OCI-LY7 (cell line): ENCODE results near the gene MTMR10. TPM values are rescaled to one million over a fixed set of nuclear protein-coding genes. Genes with fewer than 3 reads are reported as not detected.

ENCODE experiments used
- BruUV-seq: library from RNA; stranded (reverse); fragments of 400-500 nt; replicated peaks from 2 replicates; lab custom pipeline; 2021; lab: Mats Ljungman, UMichigan
- CTCF ChIA-PET: fragments of 300-600 bp; sonication (Branson Sonifier 250); formaldehyde crosslinking; loops from one replicate; lab custom pipeline; 2022; ENCODE audit warnings: antibody characterized with exemption; ENCODE audit not compliant: unreplicated experiment; lab: Charles Lee
- POLR2A ChIA-PET: fragments of 300-600 bp; sonication (Branson Sonifier 250); formaldehyde crosslinking; loops from one replicate; lab custom pipeline; 2022; ENCODE audit warnings: antibody characterized with exemption; lab: Charles Lee
- DNase-seq: peaks from one replicate; pipeline ENCODE4 v3.0.0-alpha.2; 2015; ENCODE audit warnings: low spot score
- H2AFZ ChIP-seq: fragments of 200-600 bp; sonication (generic), shearing (Covaris generic); 2 replicates; pipeline ENCODE4 v1.6.1; 2014; ENCODE audit warnings: mild to moderate bottlenecking, antibody characterized with exemption, low read length, moderate library complexity
- H3K27ac ChIP-seq: fragments of 200-600 bp; sonication (generic); 2 replicates; pipeline ENCODE4 v1.5.1; 2014; ENCODE audit warnings: mixed run types, low read depth, mild to moderate bottlenecking, moderate library complexity, low read length, inconsistent platforms; ENCODE audit not compliant: poor library complexity, severe bottlenecking
- H3K36me3 ChIP-seq: fragments of 200-600 bp; sonication (generic); 2 replicates; pipeline ENCODE4 v1.6.1; 2014; ENCODE audit warnings: mild to moderate bottlenecking, antibody characterized with exemption, low read length, moderate library complexity, mixed read lengths; ENCODE audit not compliant: insufficient read depth
- H3K4me1 ChIP-seq: fragments of 200-600 bp; sonication (generic); 2 replicates; pipeline ENCODE4 v1.5.1; 2014; ENCODE audit warnings: mild to moderate bottlenecking, low read length; ENCODE audit not compliant: insufficient read depth, poor library complexity, severe bottlenecking
- H3K4me2 ChIP-seq: fragments of 200-600 bp; sonication (generic); 2 replicates; pipeline ENCODE4 v1.6.1; 2014; ENCODE audit warnings: mild to moderate bottlenecking, low read length
- H3K4me3 ChIP-seq: fragments of 200-600 bp; sonication (generic); 2 replicates; pipeline ENCODE4 v1.5.1; 2014; ENCODE audit warnings: mild to moderate bottlenecking, low read depth, low read length; ENCODE audit not compliant: poor library complexity, severe bottlenecking
- H3K79me2 ChIP-seq: fragments of 200-600 bp; sonication (generic); 2 replicates; pipeline ENCODE4 v1.6.1; 2016; ENCODE audit warnings: low read depth, mild to moderate bottlenecking, low read length, moderate library complexity, mixed read lengths; ENCODE audit not compliant: insufficient read depth
- H3K9me2 ChIP-seq: fragments of 200-600 bp; sonication (generic); 2 replicates; pipeline ENCODE4 v1.6.1; 2016; ENCODE audit warnings: mild to moderate bottlenecking, low read length, mixed read lengths; ENCODE audit not compliant: insufficient read depth
- H3K9me3 ChIP-seq: fragments of 200-600 bp; sonication (generic); 2 replicates; pipeline ENCODE4 v1.6.1; 2014; ENCODE audit warnings: mild to moderate bottlenecking, mixed run types, low read length, mixed read lengths
- H4K20me1 ChIP-seq: fragments of 200-600 bp; sonication (generic); 2 replicates; pipeline ENCODE4 v1.6.1; 2014; ENCODE audit warnings: mild to moderate bottlenecking, antibody characterized with exemption, low read length, moderate library complexity, mixed read lengths; ENCODE audit not compliant: insufficient read depth
- CTCF ChIP-seq: fragments of 200-600 bp; sonication (generic); conservative IDR thresholded peaks from 2 replicates; pipeline ENCODE4 v1.5.1; 2014; ENCODE audit warnings: mild to moderate bottlenecking, antibody characterized with exemption, low read length, moderate library complexity, mixed read lengths
- EZH2phosphoT487 ChIP-seq: fragments of 200-600 bp; sonication (generic); IDR thresholded peaks from 2 replicates; pipeline ENCODE4 v1.6.1; 2018; ENCODE audit warnings: low read depth, borderline replicate concordance, mild to moderate bottlenecking, mixed run types, antibody characterized with exemption, low read length, moderate library complexity, mixed read lengths
- intact Hi-C: fragments of 100-400 bp; cut with micrococcal nuclease; formaldehyde crosslinking; loops from one replicate; pipeline ENCODE4 v1.10.0; 2022; ENCODE audit not compliant: unreplicated experiment
- total RNA-seq, 2 experiments: library from RNA; depleted of rRNA in 1 of 2; stranded (reverse); fragments of >200 nt in 1 of 2; shearing (Covaris generic) in 1 of 2; gene quantifications; 2 replicates each; pipeline ENCODE4 v1.2.3, GENCODE V29; 2014 to 2022

MTMR10 gene
- total RNA-seq, 2 experiments from 2014 or later: 10.5 to 15.4 TPM

GRCh38 chr15:30918366-30918765 is 73.1 kb downstream of the MTMR10 start:
- TF ChIP-seq CTCF (no peak), EZH2phosphoT487 (no peak)
- POLR2A ChIA-PET: interaction anchor here (1.5 kb wide), 1 partner anchor 16 kb away, joined by 3 read pairs; no protein-coding TSS in a partner anchor
- Histone ChIP-seq H4K20me1 (no peaks in the 10 kb centered on the region), H3K36me3 (peaks cover 75% of the 10 kb centered on the region), H3K9me3 (no peaks in the 10 kb centered on the region), H3K4me2 (no peak overlapping the region), H3K9me2 (no peaks in the 10 kb centered on the region), H3K27ac (no peak overlapping the region), H2AFZ (no peak overlapping the region), H3K4me3 (no peak overlapping the region), H3K4me1 (peaks cover 10% of the 10 kb centered on the region), H3K79me2 (no peaks in the 10 kb centered on the region)
- CTCF ChIA-PET: no interaction called here
- BruUV-seq: no TSS peak
- DNase-seq: no peak
- intact Hi-C loops: no loop called here

GRCh38 chr15:30917675-30918074 is 73.8 kb downstream of the MTMR10 start:
- intact Hi-C loops: no loop called here
- no TSS peak for BruUV-seq
- TF ChIP-seq CTCF (no peak), EZH2phosphoT487 (no peak)
- POLR2A ChIA-PET: interaction anchor here (0.6 kb wide), 1 partner anchor 13 kb away, joined by 3 read pairs; no protein-coding TSS in a partner anchor
- Histone ChIP-seq H2AFZ (no peak overlapping the region), H3K27ac (no peak overlapping the region), H3K4me1 (peaks cover 10% of the 10 kb centered on the region), H3K4me2 (no peak overlapping the region), H3K9me3 (no peaks in the 10 kb centered on the region), H4K20me1 (no peaks in the 10 kb centered on the region), H3K36me3 (peaks cover 72% of the 10 kb centered on the region), H3K79me2 (no peaks in the 10 kb centered on the region), H3K4me3 (no peak overlapping the region), H3K9me2 (no peaks in the 10 kb centered on the region)
- DNase-seq: no peak
- CTCF ChIA-PET: no interaction called here

GRCh38 chr15:30917013-30917412 is 74.4 kb downstream of the MTMR10 start:
- BruUV-seq: no TSS peak
- H3K79me2 ChIP-seq: no peaks in the 10 kb centered on the region
- intact Hi-C loops: no loop called here
- no peaks in the 10 kb centered on the region for H3K9me2 ChIP-seq
- H3K4me3 ChIP-seq: no peak overlapping the region
- H3K4me2 ChIP-seq: no peak overlapping the region
- no peak for DNase-seq
- H3K9me3 ChIP-seq: no peaks in the 10 kb centered on the region
- POLR2A ChIA-PET: no interaction called here
- no peak overlapping the region for H2AFZ ChIP-seq
- H4K20me1 ChIP-seq: no peaks in the 10 kb centered on the region
- TF ChIP-seq CTCF (no peak), EZH2phosphoT487 (no peak)
- H3K4me1 ChIP-seq: peaks cover 10% of the 10 kb centered on the region
- H3K36me3 ChIP-seq: peaks cover 72% of the 10 kb centered on the region
- no peak overlapping the region for H3K27ac ChIP-seq
- CTCF ChIA-PET: no interaction called here
